ENCODE measurements around the gene B4GALT1.
"Not testable (repeated sequence)": the region's sequence is repeated elsewhere in the genome, so short reads cannot be mapped to it uniquely, and the experiment has no call there.

Gene B4GALT1

DNA sequence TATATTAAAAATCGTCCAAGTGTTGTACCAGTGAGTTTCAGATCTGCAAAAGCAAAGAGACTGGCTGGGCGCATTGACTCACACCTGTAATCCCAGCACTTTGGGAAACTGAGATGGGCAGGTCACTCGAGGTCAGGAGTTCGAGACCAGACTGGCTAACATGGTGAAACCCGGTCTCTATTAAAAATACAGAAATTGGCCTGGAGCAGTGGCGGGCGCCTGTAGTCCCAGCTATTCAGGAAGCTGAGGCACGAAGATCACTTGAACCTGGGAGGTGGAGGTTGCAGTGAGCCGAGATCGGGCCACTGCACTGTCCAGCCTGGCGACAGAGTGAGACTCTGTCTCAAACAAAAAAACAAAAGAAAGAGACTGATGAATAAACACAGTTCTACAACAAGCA, 18.3 kb upstream of the B4GALT1 start:
- DNase-seq = no peak
- intact Hi-C loops (cut with DNase I) = no loop called here

- DNase-seq = no peak
- intact Hi-C loops (cut with DNase I) = no loop called here
These were observed 17.8 kb upstream of the B4GALT1 start for GRCh38 chr9:33184963-33185362.

DNA sequence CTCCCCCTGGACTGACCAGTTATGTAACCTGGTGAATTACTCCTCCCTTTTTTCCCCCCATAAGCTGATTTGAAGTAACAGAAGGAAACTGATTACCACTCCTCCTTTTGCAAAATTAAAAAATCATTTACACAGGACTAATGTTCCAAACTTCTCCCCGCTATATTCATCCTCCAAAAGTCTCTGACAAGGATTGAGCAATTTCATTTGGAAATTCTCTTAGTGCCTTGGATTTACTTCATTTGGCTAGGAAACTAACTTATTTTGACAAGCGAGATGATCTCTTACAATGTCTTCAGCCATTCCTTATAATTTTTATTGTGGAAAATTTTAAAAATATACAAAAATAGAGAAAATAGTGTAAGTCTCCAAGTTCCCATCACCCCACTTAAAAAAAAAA, 15.4 kb upstream of the B4GALT1 start:
- intact Hi-C loops (cut with DNase I) = no loop called here
- DNase-seq = no peak

DNA sequence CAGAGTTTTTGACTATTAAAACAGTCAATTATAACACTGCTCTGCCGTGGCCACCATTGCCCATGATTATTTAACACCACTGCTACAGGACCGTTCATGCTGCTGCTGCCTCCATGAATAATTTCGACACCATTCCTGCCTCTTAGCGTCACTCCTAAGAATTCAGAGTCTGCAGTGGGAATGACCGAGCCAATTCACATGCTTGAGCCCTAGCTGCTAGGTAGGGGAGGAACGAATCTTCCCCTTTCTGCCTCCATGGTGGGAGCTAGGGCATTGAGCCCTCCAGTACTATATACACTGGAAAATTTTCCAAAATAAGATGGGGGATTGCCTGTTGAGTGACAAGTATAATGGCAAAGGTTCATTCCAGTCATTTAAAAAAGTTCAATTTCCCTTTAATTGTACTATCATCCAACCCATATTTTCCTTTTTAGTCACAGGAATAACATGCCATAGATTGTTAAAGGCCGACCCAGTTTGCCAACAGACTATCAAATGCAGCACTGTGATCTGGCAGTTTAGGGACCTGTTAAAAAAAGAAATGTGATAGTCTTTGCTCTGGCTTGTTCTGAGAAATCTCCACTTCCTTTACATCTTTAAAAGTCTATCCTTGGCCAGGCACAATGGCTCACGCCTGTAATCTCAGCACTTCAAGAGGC, 13.5 kb upstream of the B4GALT1 start:
- DNase-seq = no peak
- intact Hi-C loops (cut with DNase I) = no loop called here

GRCh38 chr9:33178972-33179697, 12.0 kb upstream of the B4GALT1 start:
- intact Hi-C loops (cut with DNase I) = no loop called here
- no peak for DNase-seq

DNA sequence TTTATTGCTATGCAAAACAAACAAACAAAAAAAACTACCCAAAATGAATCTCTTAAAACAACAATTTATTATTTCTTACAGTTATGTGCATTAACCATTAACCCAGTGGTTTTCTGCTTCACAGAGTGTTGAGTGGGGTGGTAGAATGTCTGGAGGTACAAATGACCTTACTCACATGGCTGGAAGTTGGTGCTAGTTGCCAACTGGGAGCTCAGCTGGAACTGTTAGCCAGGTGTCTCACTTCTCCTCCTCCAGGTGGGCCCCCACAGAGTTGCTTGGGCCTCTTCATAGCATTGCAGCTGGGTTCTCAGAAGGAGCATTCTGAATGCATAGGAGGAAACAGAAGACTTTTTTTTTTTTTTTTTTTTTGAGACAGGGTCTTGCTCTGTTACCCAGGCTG, 10.5 kb upstream of the B4GALT1 start:
- intact Hi-C loops (cut with DNase I) = no loop called here
- DNase-seq = no peak

GRCh38 chr9:33177086-33177485, 9.9 kb upstream of the B4GALT1 start:
- DNase-seq = no peak
- intact Hi-C loops (cut with DNase I) = no loop called here

GRCh38 chr9:33175649-33176325, 8.7 kb upstream of the B4GALT1 start:
- intact Hi-C loops (cut with DNase I) = no loop called here
- DNase-seq = no peak

- intact Hi-C loops (cut with DNase I) = no loop called here
- DNase-seq = no peak
These were observed 5.4 kb upstream of the B4GALT1 start for GRCh38 chr9:33172256-33173238.

DNA sequence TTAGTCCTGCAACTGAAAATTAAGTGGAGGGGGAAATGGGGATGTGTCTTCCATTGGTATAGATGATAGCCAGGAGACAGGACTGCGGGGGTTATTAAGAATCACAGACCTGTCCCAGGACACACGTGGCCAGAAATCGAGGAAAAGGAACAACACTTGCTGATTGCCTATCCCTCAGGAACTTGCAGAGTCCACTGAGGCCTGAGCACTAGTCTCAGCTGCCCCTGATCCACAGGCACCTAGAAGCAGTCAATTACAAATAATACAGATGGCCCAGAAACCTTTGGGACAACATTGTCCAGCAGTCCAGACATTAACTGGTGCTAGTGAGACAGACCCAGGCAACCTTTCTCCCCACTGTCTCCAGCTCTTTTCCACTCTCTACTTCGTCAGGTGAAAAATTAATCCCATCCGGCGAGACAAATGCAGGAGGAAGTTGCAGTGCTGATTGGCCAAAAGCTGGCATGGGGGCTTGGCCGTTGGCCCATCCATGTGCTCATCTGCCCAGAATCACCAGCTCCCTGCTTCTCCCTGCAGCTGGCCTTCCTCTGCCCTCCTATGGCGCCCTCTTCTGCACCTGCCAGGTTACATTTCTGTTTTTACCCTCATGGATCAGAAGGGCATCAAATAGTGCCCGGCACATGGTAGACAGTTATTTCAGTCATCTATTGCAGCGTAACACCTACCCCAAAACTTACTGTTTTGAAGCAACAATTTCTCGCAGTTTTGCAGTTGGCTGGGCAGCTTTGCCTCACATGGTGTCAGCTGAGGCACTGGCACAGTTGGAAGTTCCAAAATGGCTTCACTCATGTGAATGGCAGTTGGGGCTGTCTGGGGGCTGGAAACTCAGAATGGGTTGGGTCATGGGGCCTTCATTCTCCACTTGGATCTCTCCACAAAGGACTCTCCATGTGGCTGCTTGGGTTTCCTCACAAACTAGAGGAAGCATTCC, 3.6 kb upstream of the B4GALT1 start:
- peak in 3 of 10 donors; percentile 34 to 88 (median 71) for DNase-seq
- intact Hi-C loops (cut with DNase I) = no loop called here

GRCh38 chr9:33168941-33169544, 1.9 kb upstream of the B4GALT1 start:
- DNase-seq = no peak
- intact Hi-C loops (cut with DNase I) = loop anchor here (5.0 kb wide), 2 partner anchors 87 to 93 kb away; partner anchors contain the start of gene BAG1

- DNase-seq = peak in 1 of 10 donors; percentile 66
- intact Hi-C loops (cut with DNase I) = loop anchor here (5.0 kb wide), 2 partner anchors 86 to 94 kb away; partner anchors contain the start of gene BAG1
These were observed 881 bp upstream of the B4GALT1 start for GRCh38 chr9:33167972-33168461.

DNA sequence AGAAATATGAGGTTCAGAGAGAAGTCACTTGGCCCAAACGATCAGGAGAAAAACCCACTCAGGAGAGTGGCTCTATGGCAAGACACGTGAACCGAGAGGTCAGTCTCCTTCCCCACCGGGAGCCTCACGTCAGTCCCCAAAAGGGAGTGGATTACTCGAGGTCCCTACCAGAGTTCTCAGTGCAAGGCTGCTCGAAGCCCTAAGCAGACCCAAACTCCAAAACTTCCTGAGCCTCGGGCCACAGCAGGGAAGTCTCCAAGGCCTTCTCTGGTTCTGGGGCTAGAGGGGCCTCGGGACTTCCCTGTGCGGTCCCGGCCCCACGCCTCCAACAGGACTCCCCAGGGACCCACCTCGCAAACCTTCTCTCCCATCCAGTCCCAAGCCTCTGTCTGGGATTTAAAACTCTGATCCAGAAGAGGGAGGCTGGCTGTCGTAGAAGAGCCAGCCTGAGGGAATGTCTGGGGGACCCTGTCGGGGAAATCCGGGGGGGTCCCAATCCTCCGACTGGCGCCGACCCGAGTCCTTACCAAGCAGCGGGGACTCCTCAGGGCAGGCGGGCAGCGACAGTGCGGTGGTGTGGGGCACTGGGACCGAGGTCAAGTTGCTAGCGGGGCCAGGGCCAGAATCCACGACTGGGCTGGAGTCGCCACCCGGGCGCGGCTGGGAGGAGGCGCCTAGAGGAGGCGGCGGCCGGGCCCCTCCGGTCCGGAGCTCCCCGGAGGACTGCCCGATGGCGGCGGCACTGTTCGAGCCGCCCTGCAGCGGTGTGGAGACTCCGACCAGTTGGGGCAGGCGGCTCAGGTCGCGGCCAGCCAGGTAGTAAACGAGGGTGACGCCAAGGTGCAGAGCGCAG, 679 bp downstream of the B4GALT1 start:
- intact Hi-C loops (cut with DNase I) = loop anchor here (5.0 kb wide), 2 partner anchors 84 to 96 kb away; partner anchors contain the start of gene BAG1
- peak in 3 of 10 donors; percentile 77 to 89 (median 89) for DNase-seq

- intact Hi-C loops (cut with DNase I) = loop anchor here (5.0 kb wide), 2 partner anchors 83 to 97 kb away; partner anchors contain the start of gene BAG1
- DNase-seq = no peak
These were observed 1.6 kb downstream of the B4GALT1 start for GRCh38 chr9:33165263-33166151.

GRCh38 chr9:33164921-33165262, 2.2 kb downstream of the B4GALT1 start:
- intact Hi-C loops (cut with DNase I) = loop anchor here (5.0 kb wide), 2 partner anchors 83 to 97 kb away; partner anchors contain the start of gene BAG1
- DNase-seq = not testable (repeated sequence)

DNA sequence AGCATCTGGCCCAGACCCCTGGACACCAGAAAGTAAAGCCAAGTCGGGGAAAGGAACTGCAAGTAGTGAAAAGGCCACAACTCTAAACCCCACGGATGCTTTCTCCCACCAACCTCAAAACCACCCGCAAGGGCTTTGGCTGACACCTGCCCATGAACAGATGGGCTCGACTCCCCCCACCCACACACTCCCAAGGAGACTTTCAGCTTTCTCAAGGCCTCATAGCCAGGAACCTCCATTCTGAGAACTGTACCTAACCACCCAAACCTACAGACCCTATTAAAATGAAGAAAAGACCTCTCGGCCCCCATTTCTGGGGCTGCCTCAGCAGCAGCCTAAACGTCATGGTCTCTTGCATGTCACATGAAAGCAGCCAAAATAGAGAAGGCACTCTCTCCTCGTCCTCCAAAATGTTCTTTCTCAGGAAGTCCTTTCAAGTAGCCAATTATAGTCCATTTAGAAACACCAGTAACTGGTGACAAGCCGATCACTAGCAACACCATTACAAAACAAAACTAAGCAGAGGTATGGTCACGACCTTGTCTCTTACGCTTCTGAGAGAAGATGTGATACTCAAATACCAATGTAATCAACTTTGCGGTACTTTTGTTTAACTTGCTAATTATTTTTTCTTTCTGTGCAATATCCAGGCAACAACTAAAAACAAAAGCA, 2.9 kb downstream of the B4GALT1 start:
- intact Hi-C loops (cut with DNase I) = no loop called here
- no peak for DNase-seq
